Gastroesophageal sphincter (tissue), 4 donors: ENCODE data around the gene PSMD2. TPM values are rescaled to one million over a fixed set of nuclear protein-coding genes. Genes with fewer than 3 reads are reported as not detected.

Experiments used
- ATAC-seq: fragments of 150-250 bp; one replicate; pipeline ENCODE4 v1.9.1; 2016; ENCODE audit warnings: mild to moderate bottlenecking, moderate library complexity
- H3K27ac ChIP-seq, 4 donors: fragments of 200-600 bp; sonication (generic) in 3 of 4; 1 replicate in 3 of 4; 2 replicates in 1 of 4; pipeline ENCODE4 v1.5.1; 2016 to 2019
- H3K27me3 ChIP-seq: fragments of 200-600 bp; sonication (generic); one replicate; pipeline ENCODE4 v1.5.1; 2019
- H3K36me3 ChIP-seq, 2 donors: fragments of 200-600 bp; sonication (generic); one replicate each; pipeline ENCODE4 v1.5.1; 2019; ENCODE audit warnings: control low read depth in 1 of 2
- H3K4me1 ChIP-seq, 3 donors: fragments of 200-600 bp; sonication (generic); 1 replicate in 2 of 3; 2 replicates in 1 of 3; pipeline ENCODE4 v1.5.1; 2016 to 2019; ENCODE audit warnings: control low read depth in 2 of 3
- H3K4me3 ChIP-seq, 2 donors: fragments of 200-600 bp; sonication (generic); one replicate each; pipeline ENCODE4 v1.5.1; 2019; ENCODE audit warnings: mild to moderate bottlenecking in 1 of 2, moderate library complexity in 1 of 2
- H3K9me3 ChIP-seq, 3 donors: fragments of 200-600 bp; sonication (generic); one replicate each; pipeline ENCODE4 v1.5.1; 2017 to 2019; ENCODE audit warnings: control low read depth in 2 of 3
- EP300 ChIP-seq: sonication (generic); formaldehyde crosslinking; IDR thresholded peaks from one replicate; pipeline ENCODE4 v1.6.1; 2017; ENCODE audit warnings: antibody characterized with exemption, mild to moderate bottlenecking
- POLR2A ChIP-seq, 2 donors: fragments of 450-650 bp; IDR thresholded peaks; one replicate each; pipeline ENCODE4 v1.6.1; 2017; ENCODE audit warnings: antibody characterized with exemption in 2 of 2, mild to moderate bottlenecking in 2 of 2, moderate library complexity in 1 of 2
- POLR2AphosphoS5 ChIP-seq: sonication (generic); formaldehyde crosslinking; IDR thresholded peaks from one replicate; pipeline ENCODE4 v1.6.1; 2017; ENCODE audit warnings: antibody characterized with exemption
- WGBS, 2 donors: methylation state at CpG; one replicate each; pipeline ENCODE4 v1.1.5; 2018; ENCODE audit warnings: low coverage in 1 of 2; 5-methylcytosine and 5-hydroxymethylcytosine counted together
- total RNA-seq, 4 donors: library from RNA; depleted of rRNA; stranded (reverse); fragments of >200 nt; gene quantifications; one replicate each; pipeline ENCODE4 v1.1.0, GENCODE V29; 2016
- TF ChIP-seq, protein P1 (sequence below), 4 experiments: fragments of 200-600 bp in 2 of 4; fragments of 450-650 bp in 2 of 4; sonication (generic) in 1 of 4; IDR thresholded peaks; one replicate each; pipeline ENCODE4 v1.5.1; 2017 to 2019; ENCODE audit warnings: antibody characterized with exemption in 4 of 4, mild to moderate bottlenecking in 2 of 4, moderate library complexity in 2 of 4

Gene PSMD2
- total RNA-seq, 4 donors from 2014 or later, result 225 to 365 (median 273) TPM

DNA sequence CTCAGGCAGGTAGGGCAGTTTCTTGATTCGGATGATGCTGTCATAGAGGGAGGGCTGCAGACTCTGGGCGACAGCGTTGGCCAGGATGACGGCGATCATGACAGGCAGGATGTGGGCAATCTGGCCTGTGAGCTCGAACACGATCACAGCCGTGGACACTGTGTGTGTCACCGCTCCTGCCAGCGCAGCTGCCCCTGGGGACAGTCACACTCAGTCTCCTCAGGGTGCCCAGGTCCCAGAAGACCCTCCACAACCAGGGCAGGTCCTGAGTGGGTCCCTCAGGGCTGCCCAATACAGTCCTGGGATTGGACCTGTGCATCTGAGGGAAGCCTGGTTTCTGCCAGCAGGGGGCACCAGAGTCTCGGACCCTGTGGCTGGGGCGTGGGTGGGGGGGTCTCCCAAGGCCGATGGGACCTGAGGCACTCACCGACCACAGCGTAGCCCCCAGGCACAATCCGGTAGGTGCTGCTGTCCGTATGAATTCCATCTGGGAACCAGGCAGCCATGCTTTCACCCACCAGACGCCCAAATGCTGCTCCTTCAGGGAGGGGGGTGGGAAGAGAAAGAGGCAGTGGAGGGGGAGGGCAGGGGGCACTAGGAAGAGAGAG is 55.2 kb downstream of the PSMD2 start:
- no peak overlapping the region for H3K27ac ChIP-seq
- TF ChIP-seq, protein P1, sequence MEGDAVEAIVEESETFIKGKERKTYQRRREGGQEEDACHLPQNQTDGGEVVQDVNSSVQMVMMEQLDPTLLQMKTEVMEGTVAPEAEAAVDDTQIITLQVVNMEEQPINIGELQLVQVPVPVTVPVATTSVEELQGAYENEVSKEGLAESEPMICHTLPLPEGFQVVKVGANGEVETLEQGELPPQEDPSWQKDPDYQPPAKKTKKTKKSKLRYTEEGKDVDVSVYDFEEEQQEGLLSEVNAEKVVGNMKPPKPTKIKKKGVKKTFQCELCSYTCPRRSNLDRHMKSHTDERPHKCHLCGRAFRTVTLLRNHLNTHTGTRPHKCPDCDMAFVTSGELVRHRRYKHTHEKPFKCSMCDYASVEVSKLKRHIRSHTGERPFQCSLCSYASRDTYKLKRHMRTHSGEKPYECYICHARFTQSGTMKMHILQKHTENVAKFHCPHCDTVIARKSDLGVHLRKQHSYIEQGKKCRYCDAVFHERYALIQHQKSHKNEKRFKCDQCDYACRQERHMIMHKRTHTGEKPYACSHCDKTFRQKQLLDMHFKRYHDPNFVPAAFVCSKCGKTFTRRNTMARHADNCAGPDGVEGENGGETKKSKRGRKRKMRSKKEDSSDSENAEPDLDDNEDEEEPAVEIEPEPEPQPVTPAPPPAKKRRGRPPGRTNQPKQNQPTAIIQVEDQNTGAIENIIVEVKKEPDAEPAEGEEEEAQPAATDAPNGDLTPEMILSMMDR (IDR thresholded peaks at IDR 0.05), result peak in 3 of 4 experiments; percentile 45 to 77 (median 58)
- TF ChIP-seq POLR2A (IDR thresholded peaks at IDR 0.05) (no peak), EP300 (no peak), POLR2AphosphoS5 (no peak)
- H3K9me3 ChIP-seq, result no peaks in the 10 kb centered on the region
- H3K4me1 ChIP-seq, result peaks cover 0 to 31% (median 0%) of the 10 kb centered on the region in 3 donors
- 60% methylated on average over 2 of the region's 18 CpGs; no CpG with 5 or more reads in 1 of the 2 donors for WGBS, 2 donors
- H3K36me3 ChIP-seq, result peaks cover 0 to 51% of the 10 kb centered on the region in 2 donors
- no peak overlapping the region for H3K4me3 ChIP-seq
- H3K27me3 ChIP-seq, result no peaks in the 10 kb centered on the region
- peak; percentile 25 for ATAC-seq

DNA sequence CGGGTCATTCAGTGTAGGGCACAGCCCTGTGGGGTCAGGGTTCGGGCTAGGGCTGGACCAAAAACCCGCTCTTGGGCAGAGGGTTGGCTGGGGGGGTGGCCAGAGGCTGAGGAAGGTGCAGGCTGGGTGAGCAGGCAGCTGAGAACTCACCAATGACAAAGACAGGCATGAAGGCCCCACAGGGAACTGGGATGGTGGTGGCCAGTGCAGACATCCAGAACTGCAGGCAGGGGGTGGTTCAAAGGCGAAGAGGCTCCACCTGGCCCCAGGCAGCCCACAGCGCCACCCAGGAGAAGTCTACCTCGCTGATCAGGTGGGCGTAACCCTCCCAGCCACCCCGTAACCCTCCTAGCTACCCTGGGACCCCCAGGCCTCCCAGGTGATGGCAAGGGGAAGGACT is 55.7 kb downstream of the PSMD2 start:
- Histone ChIP-seq H3K36me3 (peaks cover 0 to 51% of the 10 kb centered on the region in 2 donors), H3K27me3 (no peaks in the 10 kb centered on the region), H3K27ac (no peak overlapping the region), H3K4me3 (no peak overlapping the region), H3K9me3 (no peaks in the 10 kb centered on the region), H3K4me1 (peaks cover 0 to 37% (median 0%) of the 10 kb centered on the region in 3 donors)
- TF ChIP-seq POLR2AphosphoS5 (no peak), POLR2A (IDR thresholded peaks at IDR 0.05) (no peak), EP300 (no peak)
- TF ChIP-seq, protein P1 (IDR thresholded peaks at IDR 0.05), result no peak
- ATAC-seq, result no peak
- 64 to 70% methylated on average over 3 to 7 of the region's 8 CpGs for WGBS, 2 donors

DNA sequence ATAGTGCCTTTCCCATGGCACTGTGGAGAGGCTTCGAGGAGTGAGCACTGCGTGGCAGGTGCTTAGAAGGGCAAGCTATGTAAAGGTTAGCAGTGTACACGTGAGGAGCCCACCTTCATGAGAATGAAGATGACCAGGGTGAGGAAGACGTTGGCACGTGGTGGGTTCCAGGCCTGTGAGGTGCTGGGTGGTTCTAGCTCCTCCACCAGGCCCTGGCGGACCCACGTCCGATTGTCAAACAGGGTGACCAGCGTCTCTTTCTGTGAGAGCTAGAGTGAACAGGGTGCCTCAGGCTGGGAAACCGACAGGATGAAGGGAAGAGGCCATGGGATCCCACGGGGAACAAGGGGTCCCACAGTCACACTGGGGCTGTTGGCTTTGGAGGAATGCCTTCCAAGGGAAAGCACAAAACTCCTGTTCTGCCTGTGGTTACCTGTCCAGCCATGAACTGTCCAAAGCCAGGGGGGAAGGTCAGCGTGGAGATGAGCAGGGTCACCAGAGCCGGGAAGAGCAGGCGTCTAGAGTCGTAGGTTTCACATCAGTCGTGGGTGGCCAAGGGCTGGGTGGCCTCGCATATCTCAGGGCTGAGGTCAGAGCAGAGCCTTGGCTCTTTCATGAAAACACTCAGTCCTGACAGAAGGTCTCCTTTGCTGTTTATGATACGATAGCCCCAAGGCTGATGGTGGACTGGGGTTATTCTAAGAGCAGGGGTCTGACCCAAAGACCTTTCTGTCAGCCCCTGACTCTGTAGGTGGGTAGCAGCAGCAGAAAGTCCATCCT is 56.4 kb downstream of the PSMD2 start:
- Histone ChIP-seq H3K4me3 (no peak overlapping the region), H3K27me3 (no peaks in the 10 kb centered on the region), H3K9me3 (no peaks in the 10 kb centered on the region), H3K27ac (no peak overlapping the region), H3K4me1 (peaks cover 0 to 38% (median 2%) of the 10 kb centered on the region in 3 donors), H3K36me3 (peaks cover 0 to 51% of the 10 kb centered on the region in 2 donors)
- peak; percentile 23 for ATAC-seq
- 68 to 73% methylated on average over 4 to 6 of the region's 18 CpGs for WGBS, 2 donors
- TF ChIP-seq POLR2AphosphoS5, result no peak
- TF ChIP-seq, protein P1 (IDR thresholded peaks at IDR 0.05), result no peak
- TF ChIP-seq POLR2A (IDR thresholded peaks at IDR 0.05), result no peak
- TF ChIP-seq EP300, result no peak

- Histone ChIP-seq H3K27ac (no peak overlapping the region), H3K4me1 (peaks cover 3 to 34% (median 10%) of the 10 kb centered on the region in 3 donors), H3K36me3 (peaks cover 0 to 49% of the 10 kb centered on the region in 2 donors), H3K9me3 (no peaks in the 10 kb centered on the region), H3K4me3 (no peak overlapping the region), H3K27me3 (no peaks in the 10 kb centered on the region)
- TF ChIP-seq POLR2A (IDR thresholded peaks at IDR 0.05) (no peak), POLR2AphosphoS5 (no peak), EP300 (no peak)
- TF ChIP-seq, protein P1 (IDR thresholded peaks at IDR 0.05), result no peak
- 100% methylated on average over 3 of the region's 24 CpGs; no CpG with 5 or more reads in 1 of the 2 donors for WGBS, 2 donors
- no peak for ATAC-seq
These were observed 58.4 kb downstream of the PSMD2 start for GRCh38 chr3:184357248-184358123.
